ENCODE data around the gene ACADM.
"Not testable (repeated sequence)": the region's sequence is repeated elsewhere in the genome, so short reads cannot be mapped to it uniquely, and the experiment has no call there.

Gene ACADM

DNA sequence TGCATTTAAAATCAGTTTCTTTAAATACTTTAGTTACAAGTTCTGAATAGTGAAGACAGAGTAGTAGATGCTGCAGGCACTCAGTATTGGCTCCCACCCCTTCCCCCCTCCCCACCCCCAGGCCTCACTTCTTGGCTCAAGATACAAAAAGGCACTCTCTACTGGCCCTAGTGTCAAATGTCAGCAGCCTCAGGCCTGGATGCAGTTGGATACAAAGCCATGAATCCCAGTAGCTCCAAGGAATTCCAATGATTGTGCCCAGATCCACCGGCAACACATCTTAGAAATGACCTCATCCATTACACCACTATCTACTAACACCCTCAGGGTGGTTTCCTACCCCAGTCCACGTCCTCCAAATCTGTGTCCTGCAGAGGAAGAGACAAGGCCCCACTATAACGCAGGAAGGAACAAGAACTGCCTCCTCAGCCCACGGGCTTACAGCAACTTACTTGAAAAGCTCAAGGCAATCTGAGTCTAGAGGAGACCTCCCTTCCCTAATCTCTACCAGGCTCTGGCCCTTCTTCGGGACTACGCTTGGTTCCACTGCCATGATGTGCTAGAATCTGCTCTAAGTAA lies 17.6 kb downstream of the ACADM start:
- DNase-seq, result no peak

DNA sequence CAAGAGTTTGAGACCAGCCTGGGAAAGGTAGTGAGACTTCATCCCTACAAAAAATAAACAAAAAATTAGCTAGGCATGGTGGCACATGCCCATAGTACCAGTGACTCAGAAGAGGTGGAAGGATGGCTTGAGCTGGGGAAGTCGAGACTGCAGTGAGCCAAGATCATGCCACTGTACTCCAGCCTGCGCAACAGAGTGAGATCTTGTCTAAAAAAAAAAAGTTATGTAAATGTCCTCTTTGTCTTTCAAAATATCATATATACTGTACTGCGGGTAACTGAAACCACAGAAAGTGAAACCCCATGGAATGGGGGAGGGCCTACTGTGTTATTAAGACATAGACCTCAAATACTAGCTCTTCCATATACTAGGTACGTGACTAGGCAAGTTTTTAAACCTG lies 20.8 kb downstream of the ACADM start:
- DNase-seq, result no peak

DNA sequence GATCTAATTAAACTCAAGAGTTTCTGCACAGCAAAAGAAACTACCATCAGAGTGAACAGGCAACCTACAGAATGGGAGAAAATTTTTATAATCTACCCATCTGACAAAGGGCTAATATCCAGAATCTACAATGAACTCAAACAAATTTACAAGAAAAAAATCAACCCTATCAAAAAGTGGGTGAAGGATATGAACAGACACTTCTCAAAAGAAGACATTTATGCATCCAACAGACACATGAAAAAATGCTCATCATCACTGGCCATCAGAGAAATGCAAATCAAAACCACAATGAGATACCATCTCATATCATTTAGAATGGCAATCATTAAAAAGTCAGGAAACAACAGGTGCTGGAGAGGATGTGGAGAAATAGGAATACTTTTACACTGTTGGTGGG lies 32.7 kb downstream of the ACADM start:
- not testable (repeated sequence) for DNase-seq

DNA sequence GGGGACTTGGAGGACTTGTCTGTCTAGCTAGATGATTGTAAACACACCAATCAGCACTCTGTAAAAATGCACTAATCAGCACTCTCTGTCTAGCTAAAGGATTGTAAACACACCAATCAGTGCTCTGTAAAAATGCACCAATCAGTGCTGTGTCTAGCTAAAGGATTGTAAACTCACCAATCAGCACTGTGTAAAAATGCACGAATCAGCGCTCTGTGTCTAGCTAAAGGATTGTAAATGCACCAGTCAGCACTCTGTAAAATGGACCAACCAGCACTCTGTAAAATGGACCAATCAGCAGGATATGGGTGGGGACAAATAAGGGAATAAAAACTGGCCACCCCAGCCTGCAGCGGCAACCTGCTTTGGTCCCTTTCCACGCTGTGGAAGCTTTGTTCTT lies 34.0 kb downstream of the ACADM start:
- not testable (repeated sequence) for DNase-seq

DNA sequence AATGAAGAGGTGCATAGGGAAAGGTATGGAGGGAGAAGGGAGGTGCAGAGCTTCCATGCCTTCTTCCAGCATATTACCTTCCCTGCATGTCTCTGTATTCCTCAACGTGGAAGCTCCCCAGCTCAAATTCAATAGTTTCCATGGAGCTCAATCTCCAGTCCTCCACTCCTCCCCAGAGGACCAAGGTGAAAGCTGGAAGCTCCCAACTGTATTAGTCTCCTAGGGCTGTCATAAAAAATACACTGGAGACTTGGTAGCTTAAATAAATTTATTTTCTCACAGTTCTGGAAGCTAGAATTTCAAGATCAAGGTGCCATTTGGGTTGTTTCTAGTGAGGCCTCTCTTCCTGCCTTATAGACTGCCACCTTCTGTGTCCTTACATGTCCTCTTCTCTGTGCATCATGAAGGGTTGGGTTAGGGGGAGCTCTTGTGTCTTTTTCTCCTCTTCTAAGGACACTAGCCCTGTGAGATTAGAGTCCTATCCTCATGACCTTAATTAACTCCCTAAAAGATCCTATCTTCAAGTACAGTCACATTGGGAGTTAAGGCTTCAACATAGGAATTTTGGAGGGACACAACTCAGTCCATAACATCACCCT lies 39.6 kb downstream of the ACADM start:
- DNase-seq, result peak; percentile 14

DNA sequence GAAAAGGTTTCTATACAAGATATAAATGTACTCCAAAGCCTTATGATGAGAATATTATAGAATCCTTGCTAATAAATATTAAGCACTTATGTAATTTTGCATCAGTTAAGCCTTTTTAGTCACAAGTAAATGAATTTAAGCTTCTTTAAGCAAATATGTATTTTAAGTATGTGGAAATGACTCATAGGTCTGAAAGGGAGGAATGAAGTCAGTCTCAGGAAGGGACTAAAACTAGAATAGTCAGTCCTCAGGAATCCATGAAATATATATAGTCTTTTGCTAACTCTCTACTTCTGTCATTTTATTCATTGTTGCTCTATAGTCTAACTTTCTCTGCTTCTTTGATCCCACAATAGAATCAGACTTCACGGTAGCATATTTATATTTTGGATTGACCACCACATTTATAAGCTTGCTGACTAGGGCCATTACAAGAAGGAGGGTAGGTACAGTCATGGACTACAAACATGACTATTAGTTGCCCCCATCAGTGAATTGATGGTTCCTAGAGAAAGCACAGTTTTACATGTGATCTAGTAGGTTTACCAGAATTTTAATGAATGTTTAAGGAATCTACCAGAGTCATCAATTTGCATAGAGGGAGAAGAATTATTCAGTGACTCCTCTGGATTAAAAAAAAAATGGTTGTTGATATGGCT lies 41.3 kb downstream of the ACADM start:
- DNase-seq, result no peak

DNA sequence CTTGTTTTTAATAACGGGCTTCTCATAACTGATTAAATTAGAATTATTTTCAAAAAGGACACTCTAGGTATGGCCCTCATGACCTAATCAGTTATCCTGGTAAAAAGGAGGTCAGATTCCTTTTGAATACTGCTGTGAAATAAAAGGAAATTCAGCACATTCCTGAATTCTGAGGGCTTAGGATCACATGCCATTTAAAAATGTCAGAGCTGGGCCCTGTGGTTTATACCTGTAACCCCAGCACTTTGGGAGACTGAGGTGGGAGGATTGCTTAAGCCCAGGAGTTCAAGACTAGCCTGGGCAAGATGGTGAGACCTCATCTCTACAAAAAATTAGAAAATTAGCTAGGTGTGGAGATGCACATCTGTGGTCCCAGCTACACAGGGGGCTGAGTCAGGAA lies 43.5 kb downstream of the ACADM start:
- DNase-seq, result no peak

DNA sequence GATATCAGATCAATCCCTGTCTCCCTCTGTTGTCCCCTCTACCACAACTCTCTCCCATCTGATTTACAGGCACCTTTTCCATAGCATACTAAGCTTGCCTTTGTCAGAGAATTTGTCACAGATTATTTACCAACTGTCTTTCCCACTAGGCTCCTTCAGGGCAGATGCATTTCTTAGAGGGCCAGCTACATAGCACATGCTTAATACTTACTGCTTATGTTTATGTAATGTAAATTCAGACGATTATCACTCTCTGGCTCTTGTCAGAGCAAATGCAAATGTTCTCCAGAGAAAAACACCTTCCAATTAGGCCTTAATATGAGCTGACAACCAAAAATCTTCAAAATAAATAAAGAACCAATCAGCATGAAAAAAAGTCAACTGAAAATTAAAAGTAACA lies 46.3 kb downstream of the ACADM start:
- no peak for DNase-seq

DNA sequence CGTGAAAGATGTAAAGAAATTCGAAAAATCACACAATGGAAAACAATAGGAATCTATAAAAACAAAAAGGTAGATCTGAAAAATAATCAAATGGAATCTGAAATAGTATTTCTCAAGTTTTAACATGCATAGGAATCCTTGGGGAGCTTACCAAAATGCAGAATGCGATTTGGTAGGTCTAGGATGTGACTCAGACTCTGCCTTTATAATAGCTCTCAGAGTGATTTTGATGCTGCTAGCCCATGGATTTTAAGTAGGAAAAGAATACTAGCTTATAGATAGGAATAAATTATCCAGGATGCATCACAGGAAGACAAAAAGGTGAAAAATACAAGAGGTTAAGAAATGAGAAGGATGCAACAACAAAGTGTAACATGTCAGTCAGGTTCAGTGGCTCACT lies 47.5 kb downstream of the ACADM start:
- no peak for DNase-seq

DNA sequence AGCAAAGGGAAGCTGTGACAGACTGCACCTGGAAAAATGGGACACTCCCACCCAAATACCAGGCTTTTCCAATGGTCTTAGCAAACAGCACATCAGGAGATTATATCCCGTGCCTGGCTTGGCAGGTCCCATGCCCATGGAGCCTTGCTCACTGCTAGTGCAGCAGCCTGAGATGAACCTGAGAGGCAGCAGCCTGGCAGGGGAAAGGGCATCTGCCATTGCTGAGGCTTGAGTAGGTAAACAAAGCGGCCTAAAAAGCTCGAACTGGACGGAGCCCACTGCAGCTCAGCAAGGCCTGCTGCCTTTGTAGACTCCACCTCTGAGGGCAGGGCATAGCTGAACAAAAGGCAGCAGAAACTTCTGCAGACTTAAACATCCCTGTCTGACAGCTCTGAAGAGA lies 53.3 kb downstream of the ACADM start:
- DNase-seq, result not testable (repeated sequence)

DNA sequence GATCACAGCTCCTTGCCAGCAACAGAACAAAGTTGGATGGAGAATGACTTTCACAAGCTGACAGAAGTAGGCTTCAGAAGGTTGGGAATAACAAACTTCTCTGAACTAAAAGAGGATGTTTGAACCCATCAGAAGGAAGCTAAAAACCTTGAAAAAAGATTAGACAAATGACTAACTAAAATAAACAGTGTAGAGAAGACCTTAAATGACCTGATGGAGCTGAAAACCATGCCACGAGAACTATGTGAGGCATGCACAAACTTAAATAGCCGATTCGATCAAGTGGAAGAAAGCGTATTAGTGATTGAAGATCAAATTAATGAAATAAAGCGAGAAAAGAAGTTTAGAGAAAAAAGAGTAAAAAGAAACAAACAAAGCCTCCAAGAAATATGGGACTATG lies 54.2 kb downstream of the ACADM start:
- not testable (repeated sequence) for DNase-seq

DNA sequence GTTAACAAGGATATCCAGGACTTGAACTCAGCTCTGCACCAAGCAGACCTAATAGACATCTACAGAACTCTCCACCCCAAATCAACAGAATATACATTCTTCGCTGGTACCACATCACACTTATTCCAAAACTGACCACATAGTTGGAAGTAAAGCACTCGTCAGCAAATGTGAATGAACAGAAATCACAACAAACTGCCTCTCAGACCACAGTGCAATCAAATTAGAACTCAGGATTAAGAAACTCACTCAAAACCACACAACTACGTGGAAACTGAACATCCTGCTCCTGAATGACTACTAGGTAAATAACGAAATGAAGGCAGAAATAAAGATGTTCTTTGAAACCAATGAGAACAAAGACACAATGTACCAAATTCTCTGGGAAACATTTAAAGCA lies 55.7 kb downstream of the ACADM start:
- not testable (repeated sequence) for DNase-seq

DNA sequence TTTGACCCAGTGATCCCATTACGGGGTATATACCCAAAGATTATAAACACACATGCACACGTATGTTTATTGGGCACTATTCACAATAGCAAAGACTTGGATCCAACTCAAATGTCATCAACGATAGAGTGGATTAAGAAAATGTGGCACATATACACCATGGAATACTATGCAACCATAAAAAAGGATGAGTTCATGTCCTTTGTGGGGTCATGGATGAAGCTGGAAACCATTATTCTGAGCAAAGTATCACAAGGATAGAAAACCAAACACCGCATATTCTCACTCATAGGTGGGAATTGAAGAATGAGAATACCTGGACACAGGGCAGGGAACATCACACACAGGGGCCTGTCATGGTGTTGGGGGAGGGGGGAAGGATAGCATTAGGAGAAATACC lies 59.4 kb downstream of the ACADM start:
- not testable (repeated sequence) for DNase-seq

DNA sequence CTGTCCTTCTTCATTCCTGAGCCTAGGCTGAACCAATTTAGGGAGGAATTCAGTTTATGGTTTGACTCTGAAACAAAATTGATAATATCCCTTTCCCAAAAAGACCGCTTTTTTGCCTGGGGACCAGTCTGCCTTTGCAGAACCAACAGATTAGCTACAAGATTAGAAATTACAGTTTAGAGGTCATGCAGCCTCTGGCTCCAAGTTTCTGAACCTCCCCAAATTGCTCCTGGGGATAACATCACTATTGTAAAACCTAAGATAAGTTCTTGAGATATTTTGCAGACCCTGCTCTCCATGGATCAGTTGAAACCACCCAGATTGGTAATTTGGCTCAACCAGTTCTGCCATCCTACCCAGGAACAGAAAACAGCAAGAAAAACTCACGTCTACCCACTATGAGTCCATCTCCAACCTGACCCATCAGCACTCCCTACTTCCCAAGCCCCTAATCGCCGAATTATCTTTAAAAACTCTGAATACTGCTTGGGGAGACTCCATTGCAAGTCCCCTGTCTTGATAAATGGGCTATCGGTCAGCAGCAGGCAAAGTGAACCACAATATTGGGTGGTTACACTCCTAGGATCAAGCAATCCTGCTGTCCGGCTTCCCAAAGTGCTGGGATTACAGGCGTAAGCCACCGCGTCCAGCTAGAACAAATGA lies 60.9 kb downstream of the ACADM start:
- DNase-seq, result peak; percentile 29

DNA sequence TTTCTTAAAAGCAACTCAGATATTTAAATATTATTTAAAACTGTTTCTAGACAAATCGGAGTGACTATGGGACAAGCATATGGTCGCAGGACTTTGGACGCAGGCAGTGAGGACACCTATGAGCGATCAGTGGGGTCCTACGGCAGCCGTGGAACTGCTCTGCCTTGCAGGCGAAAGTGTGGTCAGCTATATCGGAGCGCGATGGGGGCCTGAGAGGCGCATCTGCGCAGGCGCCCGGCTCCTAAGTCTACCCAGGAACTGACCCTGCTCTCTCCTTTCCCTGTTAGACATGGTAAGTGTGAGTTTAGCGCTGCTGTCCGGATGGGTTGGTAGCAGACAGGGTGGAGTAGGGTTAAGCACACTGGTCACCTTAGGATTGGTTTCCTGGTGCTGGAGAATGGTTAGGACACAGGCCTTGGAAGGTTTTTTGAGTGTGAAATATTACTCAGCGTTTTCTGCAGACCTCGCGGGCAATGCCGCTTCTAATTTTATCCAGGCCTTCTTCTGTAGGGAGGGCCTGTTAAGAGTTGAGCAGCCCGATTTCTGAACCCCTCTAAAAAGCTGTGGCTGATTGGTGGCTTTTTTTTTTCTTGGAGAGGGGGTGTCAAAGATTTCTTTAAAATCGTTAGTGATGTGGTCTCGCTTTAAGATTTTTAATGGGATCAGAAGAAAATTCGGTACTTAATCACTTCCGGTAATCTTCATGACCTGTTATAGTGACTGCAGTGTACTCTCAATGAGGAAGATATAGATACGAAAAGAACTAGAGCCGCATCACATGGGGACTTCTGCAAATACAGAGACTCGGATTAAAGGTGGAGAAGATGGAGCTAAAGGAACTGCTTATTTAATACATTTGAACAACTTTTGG lies 61.7 kb downstream of the ACADM start, which contains the start of gene RABGGTB:
Gene RABGGTB, plus strand, starts transcription at position 274 of the 871 bp plus-strand sequence. Its CDS starts 16 bp downstream, at position 290.
- DNase-seq, result peak; percentile 99

DNA sequence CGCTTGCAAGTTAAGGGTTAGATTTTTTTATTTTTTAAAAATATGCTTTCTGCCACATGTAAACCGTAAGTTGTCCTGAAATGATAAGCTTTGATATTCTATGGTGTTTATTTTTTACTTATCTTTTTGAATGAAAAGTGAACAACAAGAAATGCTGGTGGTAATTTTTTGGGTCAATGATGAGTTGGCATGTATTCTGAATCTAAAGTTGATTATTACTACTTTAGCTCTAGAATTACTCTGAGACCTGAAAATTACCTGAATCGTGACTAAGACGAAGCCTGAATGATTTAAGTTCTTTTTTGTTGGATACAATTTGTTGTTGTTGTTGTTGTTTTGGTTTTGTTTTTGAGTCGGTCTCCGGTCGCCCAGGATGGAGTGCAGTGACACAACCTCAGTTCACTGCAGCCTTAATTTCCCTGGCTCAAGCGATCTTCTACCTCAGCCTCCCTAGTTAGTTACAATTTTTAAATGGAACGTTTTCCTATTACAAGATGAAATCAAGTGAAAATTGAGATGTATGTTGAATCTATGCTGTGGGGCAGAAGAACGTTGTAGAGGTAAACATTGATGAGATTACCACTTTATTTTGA lies 62.5 kb downstream of the ACADM start:
- no peak for DNase-seq

DNA sequence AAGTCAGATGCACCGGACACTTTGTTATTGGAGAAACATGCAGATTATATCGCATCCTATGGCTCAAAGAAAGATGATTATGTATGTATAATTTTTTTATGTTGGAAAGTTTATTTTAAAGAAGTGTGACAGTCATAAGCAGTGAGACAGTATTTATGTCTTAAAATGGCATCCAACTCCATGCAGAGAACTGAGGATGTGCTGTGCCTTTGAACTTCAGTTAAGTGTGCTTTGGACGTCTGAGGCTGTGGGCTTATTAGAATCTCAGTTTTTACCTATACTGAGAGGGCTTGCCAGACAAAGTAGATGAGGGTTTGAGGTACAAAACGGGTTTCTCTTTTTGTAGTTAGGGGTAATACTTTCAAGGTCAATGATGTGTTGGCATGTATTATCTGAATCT lies 63.0 kb downstream of the ACADM start:
- no peak for DNase-seq

DNA sequence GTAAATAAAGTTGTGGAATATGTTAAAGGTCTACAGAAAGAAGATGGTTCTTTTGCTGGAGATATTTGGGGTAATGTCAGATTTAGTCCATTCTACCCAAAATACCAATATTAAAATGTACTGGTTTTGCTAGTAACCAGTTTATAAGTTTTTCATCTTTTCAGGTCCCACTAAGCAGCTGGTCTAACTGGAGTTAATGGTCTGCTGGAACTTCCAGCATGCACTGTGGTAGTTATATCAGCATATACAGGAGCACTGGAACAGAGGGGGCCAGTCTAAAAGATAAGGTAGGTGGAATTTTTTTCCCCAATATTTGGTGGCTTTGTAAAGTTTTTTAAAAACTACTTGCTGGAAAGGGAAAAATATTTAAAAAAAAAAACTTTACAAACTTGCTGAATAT lies 65.5 kb downstream of the ACADM start:
- no peak for DNase-seq

DNA sequence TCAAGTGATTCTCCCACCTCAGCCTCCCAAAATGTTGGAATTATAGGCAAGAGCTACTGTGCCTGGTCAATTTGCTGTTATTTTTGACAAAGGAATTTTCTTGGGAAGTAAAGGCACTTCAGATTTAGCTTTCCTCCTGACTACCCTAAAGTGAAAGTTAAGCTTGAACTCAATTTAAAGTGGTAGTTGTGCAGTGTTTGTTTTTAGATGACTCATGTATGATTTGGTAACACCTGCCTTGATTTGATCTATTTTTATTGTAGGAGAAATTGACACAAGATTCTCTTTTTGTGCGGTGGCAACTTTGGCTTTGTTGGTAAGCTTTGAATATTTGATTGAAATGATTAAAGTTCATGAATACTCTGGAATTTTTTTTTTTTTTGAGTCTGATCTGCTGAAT lies 66.5 kb downstream of the ACADM start:
- no peak for DNase-seq

DNA sequence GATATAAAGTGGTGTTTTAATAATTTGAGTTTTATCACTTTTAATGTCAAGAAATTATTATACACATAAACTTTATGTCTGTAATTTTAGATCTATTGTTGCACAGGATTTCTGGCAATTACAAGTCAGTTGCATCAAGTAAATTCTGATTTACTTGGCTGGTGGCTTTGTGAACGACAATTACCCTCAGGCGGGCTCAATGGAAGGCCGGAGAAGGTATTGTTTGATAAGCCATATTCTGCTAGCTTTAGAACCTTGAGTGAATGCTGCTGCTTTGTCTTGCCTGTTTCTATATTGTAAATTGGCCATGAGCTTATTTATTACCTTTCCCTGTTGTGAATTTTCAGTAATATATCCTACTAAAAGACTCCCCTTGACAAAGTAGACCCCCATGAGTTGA lies 67.6 kb downstream of the ACADM start:
- no peak for DNase-seq

DNA sequence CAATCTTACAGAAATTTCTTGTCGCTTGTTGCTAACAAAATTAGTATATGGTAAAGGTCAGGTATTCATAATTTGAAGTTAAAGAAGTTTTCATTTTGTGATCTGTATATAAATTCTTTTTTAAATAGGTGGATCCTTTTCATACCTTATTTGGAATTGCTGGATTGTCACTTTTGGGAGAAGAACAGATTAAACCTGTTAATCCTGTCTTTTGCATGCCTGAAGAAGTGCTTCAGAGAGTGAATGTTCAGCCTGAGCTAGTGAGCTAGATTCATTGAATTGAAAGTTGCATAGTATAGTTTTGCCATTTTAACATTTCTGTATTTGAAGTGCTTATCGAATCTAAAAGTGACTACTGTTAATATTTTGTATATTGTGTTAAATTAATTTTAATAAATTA lies 69.9 kb downstream of the ACADM start:
- DNase-seq, result peak; percentile 12

DNA sequence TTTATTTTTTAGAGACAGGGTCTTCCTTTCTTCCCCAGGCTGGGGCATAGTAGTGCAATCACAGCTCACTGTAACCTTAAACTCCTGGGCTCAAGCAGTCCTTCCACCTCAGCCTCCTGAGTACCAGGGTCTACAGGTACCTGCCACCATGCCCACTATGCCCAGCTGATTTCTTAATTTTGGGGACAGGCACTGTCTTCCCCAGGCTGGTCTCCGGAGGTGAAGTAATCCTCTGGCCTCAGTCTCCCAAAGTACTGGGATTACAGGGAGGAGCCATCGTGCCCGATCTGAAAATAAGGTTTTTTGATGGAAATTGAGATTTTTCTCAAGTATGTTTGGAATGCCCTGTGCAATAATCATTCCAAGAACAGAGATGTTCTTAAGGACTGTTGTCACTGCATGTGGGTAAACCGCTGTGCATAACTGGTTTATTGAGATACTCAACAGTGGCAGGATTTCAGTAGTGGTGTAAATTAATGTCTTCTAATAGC lies 71.2 kb downstream of the ACADM start:
- peak; percentile 63 for DNase-seq
